GM23338 (cell line): ENCODE data around the gene HIBADH. TPM values are rescaled to one million over a fixed set of nuclear protein-coding genes. Genes with fewer than 3 reads are reported as not detected.

ENCODE experiments used
- ATAC-seq: fragments of 200-7000 bp; cut with Tn5 transposase; 3 replicates; pipeline ENCODE4 v1.9.1; 2020
- DNase-seq: peaks from one replicate; pipeline ENCODE4 v3.0.0-alpha.2; 2015; ENCODE audit warnings: low spot score
- H2AFZ ChIP-seq: fragments of 200-600 bp; sonication (generic); 2 replicates; pipeline ENCODE4 v1.8.0; 2016; ENCODE audit warnings: antibody characterized with exemption, mild to moderate bottlenecking, moderate library complexity
- H3F3A ChIP-seq: fragments of 200-600 bp; sonication (generic); replicated peaks from 2 replicates; pipeline ENCODE4 v1.8.0; 2017; ENCODE audit warnings: antibody characterized with exemption, mixed run types, low read depth
- H3K27ac ChIP-seq: fragments of 200-600 bp; sonication (generic); 2 replicates; pipeline ENCODE4 v1.6.1; 2016; ENCODE audit warnings: low read depth
- H3K27me3 ChIP-seq: fragments of 200-600 bp; sonication (generic); 2 replicates; pipeline ENCODE4 v1.8.0; 2016; ENCODE audit warnings: mild to moderate bottlenecking, mixed run types, moderate library complexity; ENCODE audit not compliant: insufficient read depth
- H3K36me3 ChIP-seq: fragments of 200-600 bp; sonication (generic); 2 replicates; pipeline ENCODE4 v1.8.0; 2016; ENCODE audit warnings: mild to moderate bottlenecking; ENCODE audit not compliant: insufficient read depth
- H3K4me1 ChIP-seq: fragments of 200-600 bp; sonication (generic); 2 replicates; pipeline ENCODE4 v1.8.0; 2016; ENCODE audit warnings: mild to moderate bottlenecking, moderate library complexity; ENCODE audit not compliant: insufficient read depth
- H3K4me2 ChIP-seq: fragments of 200-600 bp; sonication (generic); 2 replicates; pipeline ENCODE4 v1.7.1; 2017; ENCODE audit warnings: mixed run types
- H3K4me3 ChIP-seq: fragments of 200-600 bp; sonication (generic); 2 replicates; pipeline ENCODE4 v1.6.1; 2016; ENCODE audit warnings: mixed run types
- H3K79me2 ChIP-seq: fragments of 200-600 bp; sonication (generic); replicated peaks from 2 replicates; pipeline ENCODE4 v1.8.0; 2017; ENCODE audit warnings: mild to moderate bottlenecking; ENCODE audit not compliant: insufficient read depth
- H3K9me2 ChIP-seq: fragments of 200-600 bp; sonication (generic); 2 replicates; pipeline ENCODE4 v1.8.0; 2017; ENCODE audit not compliant: insufficient read depth
- H4K20me1 ChIP-seq: fragments of 200-600 bp; sonication (generic); replicated peaks from 2 replicates; pipeline ENCODE4 v1.8.0; 2017; ENCODE audit warnings: mild to moderate bottlenecking; ENCODE audit not compliant: insufficient read depth
- H3K27ac Mint-ChIP-seq: 2 replicates; pipeline ENCODE4 v1.8.0; 2020; ENCODE audit warnings: inconsistent platforms, mild to moderate bottlenecking, moderate library complexity, mixed read lengths
- H3K27me3 Mint-ChIP-seq: 3 replicates; pipeline ENCODE4 v1.8.0; 2022; ENCODE audit warnings: low read depth, mild to moderate bottlenecking, moderate library complexity, mixed read lengths, inconsistent platforms; ENCODE audit not compliant: insufficient read depth, poor library complexity
- H3K36me3 Mint-ChIP-seq: 3 replicates; pipeline ENCODE4 v1.8.0; 2021; ENCODE audit warnings: low read depth, mild to moderate bottlenecking, inconsistent platforms, moderate library complexity, mixed read lengths
- H3K4me1 Mint-ChIP-seq: 3 replicates; pipeline ENCODE4 v1.8.0; 2020; ENCODE audit warnings: mild to moderate bottlenecking, inconsistent platforms, mixed read lengths
- H3K4me3 Mint-ChIP-seq: 3 replicates; pipeline ENCODE4 v1.8.0; 2021; ENCODE audit warnings: moderate library complexity, mild to moderate bottlenecking, inconsistent platforms, mixed read lengths
- H3K9me3 Mint-ChIP-seq: 3 replicates; pipeline ENCODE4 v1.8.0; 2020; ENCODE audit warnings: moderate library complexity, mild to moderate bottlenecking, inconsistent platforms, mixed read lengths
- CREB1 ChIP-seq: fragments of 250-450 bp; sonication (Bioruptor Pico); IDR thresholded peaks from 2 replicates; pipeline ENCODE4 v1.5.0; 2020; ENCODE audit warnings: low read depth, mild to moderate bottlenecking, moderate library complexity
- EZH2 ChIP-seq: fragments of 200-600 bp; sonication (generic); IDR thresholded peaks from one replicate; pipeline ENCODE4 v1.8.0; 2017; ENCODE audit warnings: antibody characterized with exemption, mild to moderate bottlenecking, low read depth; ENCODE audit not compliant: unreplicated experiment
- EZH2phosphoT487 ChIP-seq: fragments of 200-600 bp; sonication (generic); IDR thresholded peaks from one replicate; pipeline ENCODE4 v1.8.1; 2018; ENCODE audit warnings: antibody characterized with exemption; ENCODE audit not compliant: unreplicated experiment
- JUNB ChIP-seq: IDR thresholded peaks from one replicate; pipeline ENCODE4 v1.6.1; 2016; ENCODE audit warnings: antibody characterized with exemption; ENCODE audit not compliant: unreplicated experiment
- NANOG ChIP-seq: IDR thresholded peaks from 2 replicates; pipeline ENCODE4 v1.6.1; 2016; ENCODE audit warnings: antibody characterized with exemption, borderline replicate concordance
- POLR2AphosphoS5 ChIP-seq: IDR thresholded peaks from 2 replicates; pipeline ENCODE4 v1.6.1; 2016; ENCODE audit warnings: antibody characterized with exemption, low read depth
- STAT1 ChIP-seq: IDR thresholded peaks from one replicate; pipeline ENCODE4 v1.6.1; 2016; ENCODE audit warnings: antibody characterized with exemption; ENCODE audit not compliant: unreplicated experiment
- ZNF114 ChIP-seq: fragments of 250-450 bp; sonication (Bioruptor Pico); IDR thresholded peaks from 2 replicates; pipeline ENCODE4 v1.5.0; 2020; ENCODE audit warnings: mild to moderate bottlenecking, moderate library complexity
- ZNF331 ChIP-seq: fragments of 250-450 bp; sonication (Bioruptor Pico); IDR thresholded peaks from 2 replicates; pipeline ENCODE4 v1.5.0; 2020; ENCODE audit warnings: low read depth, mild to moderate bottlenecking, moderate library complexity
- polyA plus RNA-seq: library from polyadenylated mRNA; unstranded; fragments of >200 nt; fragmentation: Nextera tagmentation; extraction: Ambion mirVana; gene quantifications from 2 replicates; pipeline ENCODE4 v1.2.1, GENCODE V29; 2016
- total RNA-seq: library from RNA; depleted of rRNA; stranded (reverse); fragments of >200 nt; shearing (Covaris generic); gene quantifications from 2 replicates; pipeline ENCODE4 v1.2.3, GENCODE V29; 2014
- TF ChIP-seq, protein P1 (sequence below), 2 experiments: fragments of 200-600 bp in 1 of 2; sonication (generic) in 1 of 2; conservative IDR thresholded peaks; 2 replicates each; pipeline versions ENCODE4 v1.5.1 to v1.6.1; 2016 to 2017; ENCODE audit warnings: antibody characterized with exemption in 2 of 2, low read depth in 2 of 2, mild to moderate bottlenecking in 2 of 2, moderate library complexity in 1 of 2
- TF ChIP-seq, protein P2 (sequence below): fragments of 250-450 bp; sonication (Bioruptor Pico); IDR thresholded peaks from 2 replicates; pipeline ENCODE4 v1.5.0; 2020; ENCODE audit warnings: mild to moderate bottlenecking, moderate library complexity
- TF ChIP-seq, protein P3 (sequence below): IDR thresholded peaks from 2 replicates; pipeline ENCODE4 v1.6.1; 2016; ENCODE audit warnings: antibody characterized with exemption
- TF ChIP-seq, protein P4 (sequence below): IDR thresholded peaks from one replicate; pipeline ENCODE4 v1.6.1; 2018; ENCODE audit warnings: antibody characterized with exemption; ENCODE audit not compliant: unreplicated experiment

HIBADH gene
- total and polyA plus RNA-seq, 2 experiments from 2014 or later: 31.3 to 57.0 TPM

DNA sequence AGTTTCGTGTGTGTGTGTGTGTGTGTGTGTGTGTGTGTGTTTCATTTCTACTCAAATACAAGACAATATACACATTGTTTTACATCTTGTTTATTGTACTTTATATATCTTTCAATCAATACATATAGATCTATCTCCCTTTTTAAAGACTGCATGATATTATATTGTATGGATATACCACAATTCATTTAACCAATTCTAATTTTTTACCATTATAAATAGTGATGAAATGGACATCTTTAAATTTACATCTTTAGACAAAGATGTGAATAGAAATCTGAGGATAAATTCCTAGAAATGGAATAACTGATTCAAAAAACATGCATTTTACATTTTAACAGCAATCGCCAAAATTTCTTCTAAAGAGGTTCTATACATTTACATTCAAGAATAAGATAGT lies 23.2 kb upstream of the HIBADH start:
- ATAC-seq (no peak), DNase-seq (no peak)
- Histone ChIP-seq H3K79me2 (no peaks in the 10 kb centered on the region), H2AFZ (no peak overlapping the region), H3K4me1 (peaks cover 10% of the 10 kb centered on the region; the same call in 1 of the 2 replicates), H3F3A (no peaks in the 10 kb centered on the region), H3K36me3 (no peaks in the 10 kb centered on the region), H3K4me2 (no peak overlapping the region), H3K4me3 (no peak overlapping the region), H4K20me1 (no peaks in the 10 kb centered on the region), H3K27ac (no peak overlapping the region), H3K27me3 (no peaks in the 10 kb centered on the region), H3K9me2 (no peaks in the 10 kb centered on the region)
- no peak overlapping the region for H3K27ac Mint-ChIP-seq
- TF ChIP-seq, protein P1, sequence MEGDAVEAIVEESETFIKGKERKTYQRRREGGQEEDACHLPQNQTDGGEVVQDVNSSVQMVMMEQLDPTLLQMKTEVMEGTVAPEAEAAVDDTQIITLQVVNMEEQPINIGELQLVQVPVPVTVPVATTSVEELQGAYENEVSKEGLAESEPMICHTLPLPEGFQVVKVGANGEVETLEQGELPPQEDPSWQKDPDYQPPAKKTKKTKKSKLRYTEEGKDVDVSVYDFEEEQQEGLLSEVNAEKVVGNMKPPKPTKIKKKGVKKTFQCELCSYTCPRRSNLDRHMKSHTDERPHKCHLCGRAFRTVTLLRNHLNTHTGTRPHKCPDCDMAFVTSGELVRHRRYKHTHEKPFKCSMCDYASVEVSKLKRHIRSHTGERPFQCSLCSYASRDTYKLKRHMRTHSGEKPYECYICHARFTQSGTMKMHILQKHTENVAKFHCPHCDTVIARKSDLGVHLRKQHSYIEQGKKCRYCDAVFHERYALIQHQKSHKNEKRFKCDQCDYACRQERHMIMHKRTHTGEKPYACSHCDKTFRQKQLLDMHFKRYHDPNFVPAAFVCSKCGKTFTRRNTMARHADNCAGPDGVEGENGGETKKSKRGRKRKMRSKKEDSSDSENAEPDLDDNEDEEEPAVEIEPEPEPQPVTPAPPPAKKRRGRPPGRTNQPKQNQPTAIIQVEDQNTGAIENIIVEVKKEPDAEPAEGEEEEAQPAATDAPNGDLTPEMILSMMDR (conservative IDR thresholded peaks at IDR 0.05; ENCODE audit: low read depth in 2 of 2): no peak
- TF ChIP-seq EZH2 (no peak), ZNF114 (CRISPR knock-in tag) (no peak), ZNF331 (CRISPR knock-in tag) (no peak), JUNB (no peak), EZH2phosphoT487 (no peak), NANOG (no peak), POLR2AphosphoS5 (no peak), STAT1 (no peak), CREB1 (CRISPR knock-in tag) (no peak)
- TF ChIP-seq, protein P2, sequence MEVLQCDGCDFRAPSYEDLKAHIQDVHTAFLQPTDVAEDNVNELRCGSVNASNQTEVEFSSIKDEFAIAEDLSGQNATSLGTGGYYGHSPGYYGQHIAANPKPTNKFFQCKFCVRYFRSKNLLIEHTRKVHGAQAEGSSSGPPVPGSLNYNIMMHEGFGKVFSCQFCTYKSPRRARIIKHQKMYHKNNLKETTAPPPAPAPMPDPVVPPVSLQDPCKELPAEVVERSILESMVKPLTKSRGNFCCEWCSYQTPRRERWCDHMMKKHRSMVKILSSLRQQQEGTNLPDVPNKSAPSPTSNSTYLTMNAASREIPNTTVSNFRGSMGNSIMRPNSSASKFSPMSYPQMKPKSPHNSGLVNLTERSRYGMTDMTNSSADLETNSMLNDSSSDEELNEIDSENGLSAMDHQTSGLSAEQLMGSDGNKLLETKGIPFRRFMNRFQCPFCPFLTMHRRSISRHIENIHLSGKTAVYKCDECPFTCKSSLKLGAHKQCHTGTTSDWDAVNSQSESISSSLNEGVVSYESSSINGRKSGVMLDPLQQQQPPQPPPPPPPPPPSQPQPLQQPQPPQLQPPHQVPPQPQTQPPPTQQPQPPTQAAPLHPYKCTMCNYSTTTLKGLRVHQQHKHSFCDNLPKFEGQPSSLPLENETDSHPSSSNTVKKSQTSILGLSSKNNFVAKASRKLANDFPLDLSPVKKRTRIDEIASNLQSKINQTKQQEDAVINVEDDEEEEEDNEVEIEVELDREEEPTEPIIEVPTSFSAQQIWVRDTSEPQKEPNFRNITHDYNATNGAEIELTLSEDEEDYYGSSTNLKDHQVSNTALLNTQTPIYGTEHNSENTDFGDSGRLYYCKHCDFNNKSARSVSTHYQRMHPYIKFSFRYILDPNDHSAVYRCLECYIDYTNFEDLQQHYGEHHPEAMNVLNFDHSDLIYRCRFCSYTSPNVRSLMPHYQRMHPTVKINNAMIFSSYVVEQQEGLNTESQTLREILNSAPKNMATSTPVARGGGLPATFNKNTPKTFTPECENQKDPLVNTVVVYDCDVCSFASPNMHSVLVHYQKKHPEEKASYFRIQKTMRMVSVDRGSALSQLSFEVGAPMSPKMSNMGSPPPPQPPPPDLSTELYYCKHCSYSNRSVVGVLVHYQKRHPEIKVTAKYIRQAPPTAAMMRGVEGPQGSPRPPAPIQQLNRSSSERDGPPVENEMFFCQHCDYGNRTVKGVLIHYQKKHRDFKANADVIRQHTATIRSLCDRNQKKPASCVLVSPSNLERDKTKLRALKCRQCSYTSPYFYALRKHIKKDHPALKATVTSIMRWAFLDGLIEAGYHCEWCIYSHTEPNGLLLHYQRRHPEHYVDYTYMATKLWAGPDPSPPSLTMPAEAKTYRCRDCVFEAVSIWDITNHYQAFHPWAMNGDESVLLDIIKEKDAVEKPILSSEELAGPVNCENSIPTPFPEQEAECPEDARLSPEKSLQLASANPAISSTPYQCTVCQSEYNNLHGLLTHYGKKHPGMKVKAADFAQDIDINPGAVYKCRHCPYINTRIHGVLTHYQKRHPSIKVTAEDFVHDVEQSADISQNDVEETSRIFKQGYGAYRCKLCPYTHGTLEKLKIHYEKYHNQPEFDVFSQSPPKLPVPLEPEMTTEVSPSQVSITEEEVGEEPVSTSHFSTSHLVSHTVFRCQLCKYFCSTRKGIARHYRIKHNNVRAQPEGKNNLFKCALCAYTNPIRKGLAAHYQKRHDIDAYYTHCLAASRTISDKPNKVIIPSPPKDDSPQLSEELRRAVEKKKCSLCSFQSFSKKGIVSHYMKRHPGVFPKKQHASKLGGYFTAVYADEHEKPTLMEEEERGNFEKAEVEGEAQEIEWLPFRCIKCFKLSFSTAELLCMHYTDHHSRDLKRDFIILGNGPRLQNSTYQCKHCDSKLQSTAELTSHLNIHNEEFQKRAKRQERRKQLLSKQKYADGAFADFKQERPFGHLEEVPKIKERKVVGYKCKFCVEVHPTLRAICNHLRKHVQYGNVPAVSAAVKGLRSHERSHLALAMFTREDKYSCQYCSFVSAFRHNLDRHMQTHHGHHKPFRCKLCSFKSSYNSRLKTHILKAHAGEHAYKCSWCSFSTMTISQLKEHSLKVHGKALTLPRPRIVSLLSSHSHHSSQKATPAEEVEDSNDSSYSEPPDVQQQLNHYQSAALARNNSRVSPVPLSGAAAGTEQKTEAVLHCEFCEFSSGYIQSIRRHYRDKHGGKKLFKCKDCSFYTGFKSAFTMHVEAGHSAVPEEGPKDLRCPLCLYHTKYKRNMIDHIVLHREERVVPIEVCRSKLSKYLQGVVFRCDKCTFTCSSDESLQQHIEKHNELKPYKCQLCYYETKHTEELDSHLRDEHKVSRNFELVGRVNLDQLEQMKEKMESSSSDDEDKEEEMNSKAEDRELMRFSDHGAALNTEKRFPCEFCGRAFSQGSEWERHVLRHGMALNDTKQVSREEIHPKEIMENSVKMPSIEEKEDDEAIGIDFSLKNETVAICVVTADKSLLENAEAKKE: no peak
- TF ChIP-seq, protein P3, sequence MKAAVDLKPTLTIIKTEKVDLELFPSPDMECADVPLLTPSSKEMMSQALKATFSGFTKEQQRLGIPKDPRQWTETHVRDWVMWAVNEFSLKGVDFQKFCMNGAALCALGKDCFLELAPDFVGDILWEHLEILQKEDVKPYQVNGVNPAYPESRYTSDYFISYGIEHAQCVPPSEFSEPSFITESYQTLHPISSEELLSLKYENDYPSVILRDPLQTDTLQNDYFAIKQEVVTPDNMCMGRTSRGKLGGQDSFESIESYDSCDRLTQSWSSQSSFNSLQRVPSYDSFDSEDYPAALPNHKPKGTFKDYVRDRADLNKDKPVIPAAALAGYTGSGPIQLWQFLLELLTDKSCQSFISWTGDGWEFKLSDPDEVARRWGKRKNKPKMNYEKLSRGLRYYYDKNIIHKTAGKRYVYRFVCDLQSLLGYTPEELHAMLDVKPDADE: no peak
- TF ChIP-seq, protein P4, sequence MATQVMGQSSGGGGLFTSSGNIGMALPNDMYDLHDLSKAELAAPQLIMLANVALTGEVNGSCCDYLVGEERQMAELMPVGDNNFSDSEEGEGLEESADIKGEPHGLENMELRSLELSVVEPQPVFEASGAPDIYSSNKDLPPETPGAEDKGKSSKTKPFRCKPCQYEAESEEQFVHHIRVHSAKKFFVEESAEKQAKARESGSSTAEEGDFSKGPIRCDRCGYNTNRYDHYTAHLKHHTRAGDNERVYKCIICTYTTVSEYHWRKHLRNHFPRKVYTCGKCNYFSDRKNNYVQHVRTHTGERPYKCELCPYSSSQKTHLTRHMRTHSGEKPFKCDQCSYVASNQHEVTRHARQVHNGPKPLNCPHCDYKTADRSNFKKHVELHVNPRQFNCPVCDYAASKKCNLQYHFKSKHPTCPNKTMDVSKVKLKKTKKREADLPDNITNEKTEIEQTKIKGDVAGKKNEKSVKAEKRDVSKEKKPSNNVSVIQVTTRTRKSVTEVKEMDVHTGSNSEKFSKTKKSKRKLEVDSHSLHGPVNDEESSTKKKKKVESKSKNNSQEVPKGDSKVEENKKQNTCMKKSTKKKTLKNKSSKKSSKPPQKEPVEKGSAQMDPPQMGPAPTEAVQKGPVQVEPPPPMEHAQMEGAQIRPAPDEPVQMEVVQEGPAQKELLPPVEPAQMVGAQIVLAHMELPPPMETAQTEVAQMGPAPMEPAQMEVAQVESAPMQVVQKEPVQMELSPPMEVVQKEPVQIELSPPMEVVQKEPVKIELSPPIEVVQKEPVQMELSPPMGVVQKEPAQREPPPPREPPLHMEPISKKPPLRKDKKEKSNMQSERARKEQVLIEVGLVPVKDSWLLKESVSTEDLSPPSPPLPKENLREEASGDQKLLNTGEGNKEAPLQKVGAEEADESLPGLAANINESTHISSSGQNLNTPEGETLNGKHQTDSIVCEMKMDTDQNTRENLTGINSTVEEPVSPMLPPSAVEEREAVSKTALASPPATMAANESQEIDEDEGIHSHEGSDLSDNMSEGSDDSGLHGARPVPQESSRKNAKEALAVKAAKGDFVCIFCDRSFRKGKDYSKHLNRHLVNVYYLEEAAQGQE: no peak
- H3K27me3 Mint-ChIP-seq: peaks cover 2% of the 10 kb centered on the region
- no peak overlapping the region for H3K4me3 Mint-ChIP-seq
- peaks cover 10% of the 10 kb centered on the region for H3K4me1 Mint-ChIP-seq
- no peaks in the 10 kb centered on the region for H3K36me3 Mint-ChIP-seq
- H3K9me3 Mint-ChIP-seq: no peaks in the 10 kb centered on the region
